IMR-90 (cell line): ENCODE data around the gene DUSP6.

Source experiments
- BHLHE40 ChIP-seq: fragments of 150-350 bp; IDR thresholded peaks from 2 replicates; pipeline ENCODE4 v1.6.1; 2016; ENCODE audit warnings: mild to moderate bottlenecking, low read depth, low read length
- CTCF ChIP-seq: conservative IDR thresholded peaks from 2 replicates; pipeline ENCODE4 v1.5.1; 2012; ENCODE audit warnings: mild to moderate bottlenecking, low read depth, low read length, improper control_type of control experiment
- FOS ChIP-seq: fragments of 150-350 bp; IDR thresholded peaks from 2 replicates; pipeline ENCODE4 v1.6.1; 2016; ENCODE audit warnings: low read depth, low read length
- MAFK ChIP-seq: IDR thresholded peaks from 2 replicates; pipeline ENCODE4 v1.6.1; 2012; ENCODE audit warnings: low read depth, low read length, improper control_type of control experiment
- MAZ ChIP-seq: IDR thresholded peaks from 2 replicates; pipeline ENCODE4 v1.6.1; 2012; ENCODE audit warnings: low read depth, mild to moderate bottlenecking, low read length, improper control_type of control experiment, moderate library complexity, borderline replicate concordance
- NFE2L2 ChIP-seq: fragments of 150-350 bp; IDR thresholded peaks from 2 replicates; pipeline ENCODE4 v1.6.1; 2016; ENCODE audit warnings: low read depth, mild to moderate bottlenecking, low read length
- POLR2A ChIP-seq: IDR thresholded peaks from 2 replicates; pipeline ENCODE4 v1.6.1; 2012; ENCODE audit warnings: mild to moderate bottlenecking, low read depth, low read length
- RAD21 ChIP-seq: IDR thresholded peaks from 2 replicates; pipeline ENCODE4 v1.6.1; 2012; ENCODE audit warnings: low read length, improper control_type of control experiment
- RCOR1 ChIP-seq: IDR thresholded peaks from 2 replicates; pipeline ENCODE4 v1.6.1; 2012; ENCODE audit warnings: mild to moderate bottlenecking, low read length, improper control_type of control experiment; ENCODE audit not compliant: insufficient replicate concordance
- RFX5 ChIP-seq: IDR thresholded peaks from 2 replicates; pipeline ENCODE4 v1.8.0; 2012; ENCODE audit warnings: low read depth, mild to moderate bottlenecking, low read length, moderate library complexity
- SMC3 ChIP-seq: fragments of 150-350 bp; IDR thresholded peaks from 2 replicates; pipeline ENCODE4 v1.6.1; 2016; ENCODE audit warnings: low read depth, mild to moderate bottlenecking, antibody characterized with exemption, low read length, moderate library complexity
- USF2 ChIP-seq: fragments of 150-350 bp; IDR thresholded peaks from 2 replicates; pipeline ENCODE4 v1.6.1; 2017; ENCODE audit warnings: mild to moderate bottlenecking, antibody characterized with exemption, low read length, low read depth
- TF ChIP-seq, protein P1 (sequence below): fragments of 150-350 bp; IDR thresholded peaks from 2 replicates; pipeline ENCODE4 v1.6.1; 2016; ENCODE audit warnings: low read depth, mild to moderate bottlenecking, low read length, moderate library complexity, borderline replicate concordance

- no peak for TF ChIP-seq BHLHE40
- TF ChIP-seq POLR2A: no peak
- no peak for TF ChIP-seq MAZ
- TF ChIP-seq FOS: no peak
- no peak for TF ChIP-seq CTCF
- no peak for TF ChIP-seq RAD21
- no peak for TF ChIP-seq RFX5
- TF ChIP-seq, protein P1, sequence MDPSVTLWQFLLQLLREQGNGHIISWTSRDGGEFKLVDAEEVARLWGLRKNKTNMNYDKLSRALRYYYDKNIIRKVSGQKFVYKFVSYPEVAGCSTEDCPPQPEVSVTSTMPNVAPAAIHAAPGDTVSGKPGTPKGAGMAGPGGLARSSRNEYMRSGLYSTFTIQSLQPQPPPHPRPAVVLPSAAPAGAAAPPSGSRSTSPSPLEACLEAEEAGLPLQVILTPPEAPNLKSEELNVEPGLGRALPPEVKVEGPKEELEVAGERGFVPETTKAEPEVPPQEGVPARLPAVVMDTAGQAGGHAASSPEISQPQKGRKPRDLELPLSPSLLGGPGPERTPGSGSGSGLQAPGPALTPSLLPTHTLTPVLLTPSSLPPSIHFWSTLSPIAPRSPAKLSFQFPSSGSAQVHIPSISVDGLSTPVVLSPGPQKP: no peak
- TF ChIP-seq NFE2L2: no peak
- TF ChIP-seq RCOR1: no peak
- TF ChIP-seq SMC3: no peak
- peak; percentile 80 for TF ChIP-seq MAFK
- TF ChIP-seq USF2: no peak
Measured at GRCh38 chr12:89363084-89363483, 10.8 kb upstream of the DUSP6 start.
